ENCODE measurements around the gene PLSCR4.
A peak's percentile ranks its signal among the peaks of the same experiment; 100 is the strongest.
"Not testable (repeated sequence)": the region's sequence is repeated elsewhere in the genome, so short reads cannot be mapped to it uniquely, and the experiment has no call there.

Gene PLSCR4

GRCh38 chr3:146249921-146250320, 984 bp downstream of the PLSCR4 start:
- DNase-seq (ENCODE audit: low spot score) = no peak
- no peak for FAIRE-seq

GRCh38 chr3:146247911-146248310, 3.0 kb downstream of the PLSCR4 start:
- DNase-seq (ENCODE audit: low spot score) (no peak), FAIRE-seq (no peak)

- no peak for DNase-seq (ENCODE audit: low spot score)
Observed at GRCh38 chr3:146246526-146246925, 4.4 kb downstream of the PLSCR4 start.

GRCh38 chr3:146243559-146243958, 7.3 kb downstream of the PLSCR4 start:
- no peak for DNase-seq (ENCODE audit: low spot score)
- FAIRE-seq = no peak

More at GRCh38 chr3:146246526-146246925, 4.4 kb downstream of the PLSCR4 start:
- no peak for FAIRE-seq

DNA sequence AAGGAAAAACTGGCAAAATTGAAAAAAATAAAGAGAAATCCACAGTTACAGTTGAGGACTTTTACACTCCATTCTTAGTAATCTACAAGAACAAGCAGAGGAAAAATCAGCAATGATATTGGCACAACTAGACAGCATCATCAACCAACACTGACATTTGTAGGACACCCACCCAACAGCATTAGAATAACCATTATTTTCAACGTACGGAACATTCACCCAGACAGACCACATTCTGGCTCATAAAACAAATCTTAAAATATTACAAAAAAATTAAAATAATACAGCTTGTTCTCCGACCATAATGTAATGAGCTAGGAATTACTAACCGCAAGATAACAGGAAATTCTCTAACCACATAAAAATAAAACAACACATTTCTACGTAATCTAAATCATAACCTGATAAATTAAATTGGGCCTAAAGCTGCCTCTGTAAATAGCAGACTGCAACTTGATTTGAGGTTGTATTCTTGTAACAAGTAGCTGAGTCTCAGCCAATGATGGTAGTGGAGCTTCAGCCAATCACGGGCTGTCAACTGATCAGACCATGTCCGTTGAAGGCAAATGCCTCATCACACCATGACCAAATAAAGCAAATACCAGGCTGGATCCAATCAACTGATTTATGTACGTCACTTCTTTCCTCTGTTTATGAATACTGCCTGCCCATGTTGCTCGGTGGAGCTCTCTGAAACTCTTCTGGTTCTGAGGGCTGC, 9.2 kb downstream of the PLSCR4 start:
- DNase-seq (ENCODE audit: low spot score) (no peak), FAIRE-seq (no peak)

DNA sequence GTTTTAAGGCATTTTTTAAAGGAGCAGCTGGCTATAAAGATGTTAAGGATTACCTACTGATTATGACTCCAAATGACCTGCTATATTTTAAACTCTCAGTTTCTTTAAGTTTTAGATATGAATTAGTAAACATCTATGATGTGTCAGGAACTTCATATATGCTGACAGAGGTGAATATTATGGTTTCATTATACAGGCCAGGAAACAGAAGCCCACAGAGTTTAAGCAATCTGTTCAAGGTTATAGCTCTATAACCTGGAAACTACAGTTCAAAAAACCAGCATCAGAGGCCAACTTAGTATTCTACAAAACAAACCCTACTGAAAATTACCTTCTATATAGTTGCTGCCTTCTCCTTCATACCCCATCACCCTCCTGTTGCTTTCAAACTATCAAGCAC, 17.4 kb downstream of the PLSCR4 start:
- FAIRE-seq (no peak), DNase-seq (ENCODE audit: low spot score) (no peak)

DNA sequence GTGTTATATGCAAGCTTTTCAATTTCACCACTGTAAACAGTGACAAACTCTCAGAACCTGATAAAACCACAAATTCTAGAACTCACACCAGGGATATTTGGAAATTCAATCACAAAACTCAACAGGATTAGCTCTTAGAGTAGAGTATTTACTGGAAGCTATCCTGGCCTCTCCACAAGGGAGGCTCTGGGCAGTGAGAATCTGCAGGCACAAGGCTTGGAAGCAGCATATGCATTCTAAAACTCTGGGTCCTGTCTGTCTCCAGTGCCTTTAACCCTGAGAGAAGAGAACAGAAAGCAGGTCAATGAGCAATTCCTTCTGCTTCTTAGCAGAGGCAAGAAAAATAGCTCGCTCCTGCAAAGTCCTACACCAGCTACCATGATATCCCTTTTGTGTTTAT, 23.4 kb downstream of the PLSCR4 start:
- no peak for FAIRE-seq
- no peak for DNase-seq (ENCODE audit: low spot score)

DNA sequence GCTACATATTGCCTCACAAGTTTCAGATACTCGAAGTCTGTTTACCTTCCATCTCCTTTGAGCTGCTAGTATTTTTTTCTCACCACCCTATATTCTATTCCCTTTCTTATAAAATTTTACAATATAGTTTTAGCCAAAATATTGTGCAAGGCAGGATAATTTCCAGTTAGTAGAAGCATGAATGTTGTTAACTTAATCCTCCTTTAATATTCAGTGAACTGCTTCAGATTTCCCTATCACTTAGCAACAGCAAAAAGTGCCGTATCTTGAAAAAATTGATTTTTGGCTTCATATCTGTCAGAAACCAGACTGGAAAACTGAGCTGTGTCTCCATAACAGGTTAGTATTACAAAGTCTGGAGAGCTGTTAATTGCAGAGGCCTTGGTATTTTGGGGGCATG, 24.0 kb downstream of the PLSCR4 start:
- FAIRE-seq = no peak

DNA sequence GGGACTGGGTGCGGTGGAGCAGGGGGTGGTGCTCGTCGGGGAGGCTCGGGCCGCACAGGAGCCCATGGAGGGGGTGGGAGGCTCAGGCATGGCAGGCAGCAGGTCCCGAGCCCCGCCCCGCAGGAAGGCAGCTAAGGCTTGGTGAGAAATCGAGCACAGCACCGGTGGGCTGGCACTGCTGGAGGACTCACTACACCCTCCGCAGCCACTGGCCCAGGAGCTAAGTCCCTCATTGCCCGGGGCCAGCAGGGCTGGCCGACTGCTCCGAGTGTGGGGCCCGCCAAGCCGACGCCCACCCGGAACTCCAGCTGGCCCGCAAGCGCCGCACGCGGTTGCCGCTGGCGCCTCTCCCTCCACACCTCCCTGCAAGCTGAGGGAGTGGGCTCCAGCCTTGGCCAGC, 25.4 kb downstream of the PLSCR4 start:
- DNase-seq (ENCODE audit: low spot score); FAIRE-seq: not testable (repeated sequence)

More for the DNA sequence above, 24.0 kb downstream of the PLSCR4 start:
- DNase-seq (ENCODE audit: low spot score) = no peak

GRCh38 chr3:146223401-146224373, 27.2 kb downstream of the PLSCR4 start:
- FAIRE-seq = peak; percentile 96
- DNase-seq (ENCODE audit: low spot score) = peak; percentile 73

DNA sequence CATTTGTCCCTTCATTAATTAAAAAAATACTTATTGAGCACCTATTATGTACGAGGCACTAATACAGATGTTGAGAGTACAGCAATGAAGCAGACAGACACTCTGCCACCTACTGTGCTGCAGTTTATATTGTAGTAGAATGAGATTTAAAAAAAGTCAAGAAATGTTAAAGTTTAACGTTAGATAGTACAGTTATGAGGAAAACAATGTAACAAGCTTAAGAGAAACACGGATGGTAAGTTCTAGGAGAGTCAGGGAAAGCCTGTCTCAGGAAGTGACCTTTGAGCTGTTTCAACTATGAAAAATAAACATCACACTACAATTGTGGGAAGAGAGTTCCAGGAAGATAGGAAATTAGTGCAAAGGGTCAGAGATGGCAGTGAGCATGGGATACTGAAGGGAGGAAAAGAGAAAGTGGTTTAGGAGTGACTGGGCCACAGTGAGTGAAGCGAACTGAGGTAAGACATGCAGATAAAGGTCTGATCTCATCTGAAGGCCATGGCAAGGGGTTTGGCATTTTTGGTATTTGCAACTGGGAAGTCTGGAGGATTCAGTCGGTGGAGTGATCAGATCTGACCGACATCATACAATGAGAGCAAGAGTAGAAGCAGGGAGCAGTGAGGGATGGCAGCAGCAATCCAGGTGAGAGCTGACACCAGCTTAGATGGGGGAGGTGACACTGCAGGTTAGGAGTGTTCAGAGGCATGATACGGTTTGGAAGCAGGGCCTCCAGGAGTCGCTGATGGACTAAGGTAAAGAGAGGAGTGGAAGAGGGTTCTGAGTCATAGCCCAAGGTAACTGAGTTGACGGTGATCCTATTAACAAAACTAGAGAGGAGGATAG, 28.5 kb downstream of the PLSCR4 start:
- DNase-seq (ENCODE audit: low spot score) (peak; percentile 31), FAIRE-seq (peak; percentile 21)

DNA sequence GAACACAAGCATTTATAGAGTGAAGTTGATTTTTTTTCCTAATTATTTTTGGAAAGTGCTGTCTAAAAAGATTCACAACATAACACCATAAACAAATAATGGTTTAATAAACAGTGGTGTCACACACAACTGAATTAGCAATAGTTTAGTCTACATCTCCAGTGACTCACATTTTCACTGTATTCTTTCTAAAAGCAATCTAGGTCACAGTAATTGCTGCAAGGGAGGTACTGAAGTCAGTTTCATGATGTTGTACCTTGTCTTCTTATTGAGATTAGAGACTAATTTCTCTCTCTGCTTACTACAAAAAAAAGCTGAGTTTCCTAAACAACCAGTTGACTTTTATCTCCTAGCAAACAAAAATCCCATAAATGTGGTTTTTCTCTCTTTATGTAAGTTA, 29.6 kb downstream of the PLSCR4 start:
- FAIRE-seq = no peak
- DNase-seq (ENCODE audit: low spot score) = no peak

DNA sequence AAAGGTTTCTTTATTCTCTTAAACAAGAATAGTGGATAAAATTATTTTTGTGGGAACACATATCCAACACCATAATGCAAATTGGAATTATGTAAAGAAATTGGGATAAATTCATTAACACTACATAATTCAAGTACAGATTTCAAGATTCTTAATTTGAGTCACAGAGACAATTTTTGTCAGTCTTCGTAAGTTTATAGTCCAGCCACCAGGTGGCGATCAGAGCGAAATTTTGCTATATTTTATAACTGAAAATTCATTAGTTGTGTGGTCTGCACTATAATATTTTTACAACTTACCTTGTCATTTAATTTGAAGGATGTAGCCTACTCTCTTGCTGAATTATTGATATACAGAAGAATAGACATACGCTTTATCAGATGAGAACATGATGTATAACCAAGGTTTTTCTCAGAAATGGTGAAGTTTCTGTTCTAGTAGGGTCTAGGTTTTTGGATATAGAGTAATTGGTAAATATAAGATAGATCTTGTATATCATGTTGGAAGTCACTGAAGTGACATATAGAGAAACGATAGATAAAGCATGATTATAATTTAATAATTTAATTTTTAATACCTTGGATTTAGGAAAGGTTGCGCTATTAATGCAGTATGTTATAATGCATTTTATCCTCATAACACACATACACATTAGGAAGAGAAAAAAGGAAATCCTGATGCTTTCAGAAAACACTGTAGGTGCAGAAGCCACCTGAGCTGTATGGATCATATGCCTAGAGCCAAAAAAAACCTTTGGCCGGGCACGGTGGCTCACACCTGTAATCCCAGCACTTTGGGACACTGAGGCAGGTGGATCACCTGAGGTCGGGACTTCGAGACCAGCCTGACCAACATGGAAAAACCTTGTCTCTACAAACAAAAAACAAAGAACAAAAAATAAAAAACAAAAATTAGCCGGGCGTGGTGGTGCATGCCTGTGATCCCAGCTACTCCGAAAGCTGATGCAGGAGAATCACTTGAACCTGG, 31.7 kb downstream of the PLSCR4 start:
- DNase-seq (ENCODE audit: low spot score) (no peak), FAIRE-seq (peak; percentile 87)

- DNase-seq (ENCODE audit: low spot score) (no peak), FAIRE-seq (no peak)
Observed at GRCh38 chr3:146217324-146217723, 33.6 kb downstream of the PLSCR4 start.

- DNase-seq (ENCODE audit: low spot score) (no peak), FAIRE-seq (no peak)
Observed at GRCh38 chr3:146214493-146214892, 36.4 kb downstream of the PLSCR4 start.

DNA sequence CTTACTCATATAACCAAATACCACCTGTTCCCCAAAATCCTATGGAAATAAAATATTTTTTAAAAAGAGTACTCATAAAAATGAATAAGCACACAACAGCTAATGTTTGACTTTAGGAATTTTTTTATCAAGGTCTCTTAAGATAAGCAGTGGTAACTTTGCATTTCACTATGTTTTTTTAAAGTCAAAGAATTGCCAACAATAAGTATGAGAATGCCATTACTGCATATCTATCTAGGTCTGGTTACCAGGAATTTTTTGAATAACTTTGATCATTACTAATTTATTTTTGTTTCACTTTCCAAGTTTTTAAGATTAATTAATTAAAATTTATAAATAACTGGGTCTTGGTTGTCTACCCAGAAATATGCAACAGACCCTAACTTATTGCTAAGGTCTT, 41.5 kb downstream of the PLSCR4 start:
- DNase-seq (ENCODE audit: low spot score) = no peak

DNA sequence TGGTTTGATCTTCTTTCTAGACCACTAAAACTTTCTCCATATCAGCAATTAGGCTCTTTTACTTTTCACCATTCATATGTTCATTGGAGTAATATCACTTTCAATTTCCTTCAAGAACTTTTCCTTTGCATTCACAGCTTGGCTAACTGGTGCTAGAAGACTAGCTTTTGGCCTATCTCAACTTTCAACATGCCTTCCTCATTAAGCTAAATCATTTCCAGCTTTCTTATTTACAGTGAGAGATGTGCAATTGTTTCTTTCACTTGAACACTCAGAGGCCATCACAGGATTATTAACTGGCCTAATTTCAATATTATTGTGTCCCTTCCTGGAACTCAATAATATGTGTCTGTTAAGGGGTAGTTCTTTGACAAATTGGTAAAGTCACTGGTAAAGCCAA, 47.1 kb downstream of the PLSCR4 start:
- FAIRE-seq (no peak), DNase-seq (ENCODE audit: low spot score) (no peak)

More for the DNA sequence above, 41.5 kb downstream of the PLSCR4 start:
- FAIRE-seq = no peak

GRCh38 chr3:146200461-146201220, 50.3 kb downstream of the PLSCR4 start:
- no peak for FAIRE-seq
- DNase-seq (ENCODE audit: low spot score) = no peak

DNA sequence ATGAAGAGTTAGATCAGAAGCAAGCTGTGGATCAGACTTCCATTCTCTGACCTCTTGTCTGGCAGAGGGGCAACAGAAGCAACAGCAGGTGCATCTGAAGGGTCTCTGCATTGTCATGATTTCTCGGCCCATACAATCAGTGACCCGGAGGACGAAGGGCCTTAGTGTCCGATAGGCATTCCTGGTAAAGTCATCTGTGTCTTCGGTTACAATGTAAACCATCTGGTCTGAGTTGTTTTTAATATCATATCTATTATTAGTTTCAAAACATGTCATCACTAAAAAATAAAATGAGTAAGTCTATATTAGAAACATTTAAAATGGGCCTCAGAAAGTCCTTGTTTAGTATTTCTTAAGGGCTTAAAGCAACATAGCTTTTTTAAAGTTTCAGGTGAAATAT, 51.1 kb downstream of the PLSCR4 start:
- no peak for DNase-seq (ENCODE audit: low spot score)
- no peak for FAIRE-seq

Data from RCC 7860 (cell line).